HCEC 1CT (cell line): ENCODE measurements around the gene SLC25A41.

ENCODE experiments used
- DNase-seq: peaks from one replicate; pipeline ENCODE4 v3.0.0-alpha.2; 2017

Gene SLC25A41

DNA sequence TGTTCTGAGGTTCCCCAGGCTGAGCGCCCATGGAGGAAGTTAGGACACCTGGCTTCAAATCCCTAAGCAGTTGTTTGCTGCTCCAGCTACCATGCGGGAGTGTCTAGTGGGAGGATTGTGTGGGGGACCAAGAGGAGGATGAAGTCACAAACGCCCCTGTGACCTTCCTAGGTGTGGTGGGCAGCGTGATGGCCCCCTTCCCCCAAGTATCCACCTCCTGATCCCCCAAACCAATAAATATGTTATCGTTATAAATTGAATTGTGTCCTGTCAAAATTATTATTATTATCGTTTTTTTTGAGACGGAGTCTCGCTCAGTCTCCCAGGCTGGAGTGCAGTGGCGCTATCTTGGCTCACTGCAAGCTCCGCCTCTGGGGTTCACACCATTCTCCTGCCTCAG, at the start of gene SLC25A41:
Gene SLC25A41 (minus strand): TSS at position 101 of the 400 bp plus-strand sequence. CDS start 70 bp downstream, at position 31.
- DNase-seq, result no peak

DNA sequence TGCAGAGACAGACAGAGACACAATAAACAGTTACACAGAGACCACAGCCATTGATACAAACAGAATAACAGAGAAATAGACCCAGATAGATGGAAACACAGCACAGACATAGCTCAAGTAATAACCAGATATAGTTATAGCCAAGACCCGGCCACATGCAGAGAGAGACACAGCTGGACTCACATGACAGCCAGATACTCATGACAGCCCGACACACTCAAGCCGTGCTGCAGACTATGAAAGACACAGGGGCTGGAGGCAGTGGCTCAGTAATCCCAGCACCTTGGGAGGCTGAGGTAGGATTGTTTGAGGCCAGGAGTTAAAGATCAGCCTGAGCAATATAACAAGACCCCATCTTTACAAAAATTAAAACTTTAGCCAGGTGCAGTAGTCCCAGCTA, 49.7 kb upstream of the SLC25A41 start:
- no peak for DNase-seq

DNA sequence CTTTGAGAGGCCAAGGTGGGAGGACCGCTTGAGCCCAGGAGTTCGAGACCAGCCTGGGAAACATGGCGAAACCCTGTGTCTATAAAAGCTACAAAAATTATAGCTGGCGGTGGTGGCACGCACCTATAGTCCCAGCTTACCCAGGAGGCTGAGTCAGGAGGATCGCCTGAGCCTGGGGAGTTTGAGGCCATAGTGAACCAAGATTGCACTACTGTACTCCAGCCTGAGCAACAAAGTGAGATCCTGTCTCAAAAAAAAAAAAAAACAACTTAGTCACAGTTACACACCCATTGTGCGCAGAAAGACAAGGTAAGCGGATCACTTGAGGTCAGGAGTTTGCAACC, 48.8 kb upstream of the SLC25A41 start:
- no peak for DNase-seq

DNA sequence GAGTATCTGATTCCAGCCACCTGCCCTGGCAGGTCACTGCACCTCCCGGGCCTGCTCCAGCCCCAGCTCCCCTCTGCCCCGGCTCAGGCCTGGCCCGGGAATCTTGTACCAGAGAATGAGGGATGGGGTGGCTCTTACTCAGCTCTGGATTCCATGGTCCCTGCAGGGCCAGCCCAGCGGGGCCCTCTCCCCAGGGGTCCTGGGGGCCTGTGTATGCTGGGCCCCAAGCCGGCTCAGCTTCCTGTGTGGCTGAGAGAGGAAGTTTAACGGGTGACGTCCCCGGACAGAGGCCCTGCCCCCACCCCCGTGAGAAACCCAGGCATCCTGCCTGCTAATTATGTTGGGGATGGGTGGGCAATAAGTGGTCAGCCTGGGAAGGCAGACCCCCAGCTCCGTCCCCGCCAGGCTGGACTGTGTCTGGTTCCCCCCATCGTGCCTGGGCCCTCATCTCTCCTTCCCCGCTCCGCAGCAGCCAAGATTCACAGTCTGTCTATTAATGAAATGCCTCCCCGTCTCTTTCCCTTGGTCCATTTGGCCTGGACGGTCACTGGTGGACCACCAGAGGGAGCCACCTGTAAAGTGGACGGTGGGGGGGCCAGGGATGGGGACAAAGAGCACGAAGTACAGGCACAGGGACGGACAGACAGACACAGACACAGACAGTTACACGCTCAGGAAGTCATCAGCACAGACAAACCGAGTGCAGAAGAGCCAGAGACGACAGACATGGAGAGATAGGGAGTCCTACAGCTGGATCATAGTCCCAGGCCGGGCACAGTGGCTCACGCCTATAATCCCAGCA, 48.2 kb upstream of the SLC25A41 start, which contains the start of gene DENND1C:
Gene DENND1C (minus strand): TSS at position 247 of the 802 bp plus-strand sequence. CDS start 92 bp downstream, at position 155.
- no peak for DNase-seq

DNA sequence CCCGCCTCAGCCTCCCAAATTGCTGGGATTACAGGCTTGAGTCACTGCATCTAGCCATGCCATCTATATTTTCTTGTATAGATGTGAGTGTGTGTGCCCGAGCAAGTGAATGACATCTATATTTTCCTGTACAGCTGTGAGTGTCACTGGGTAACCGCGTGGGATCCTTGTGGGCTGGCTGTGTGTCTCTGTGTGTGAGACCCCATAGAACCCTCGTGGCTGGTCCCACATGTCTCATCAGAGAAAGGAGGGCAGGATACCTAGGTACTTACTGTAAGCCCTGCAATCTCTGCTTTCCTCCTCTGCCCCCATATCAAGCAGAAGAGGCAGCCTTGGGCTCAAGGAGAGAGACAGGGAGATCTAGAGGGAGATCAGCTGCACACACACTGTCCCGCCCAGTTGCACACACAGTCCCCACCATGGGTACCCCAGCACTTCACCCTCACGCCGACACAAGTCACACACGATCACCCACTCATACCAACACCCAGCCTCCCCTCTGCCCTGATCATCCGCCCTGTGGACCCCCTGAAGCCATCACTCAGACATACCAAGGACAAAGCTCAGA, 47.4 kb upstream of the SLC25A41 start:
- no peak for DNase-seq

DNA sequence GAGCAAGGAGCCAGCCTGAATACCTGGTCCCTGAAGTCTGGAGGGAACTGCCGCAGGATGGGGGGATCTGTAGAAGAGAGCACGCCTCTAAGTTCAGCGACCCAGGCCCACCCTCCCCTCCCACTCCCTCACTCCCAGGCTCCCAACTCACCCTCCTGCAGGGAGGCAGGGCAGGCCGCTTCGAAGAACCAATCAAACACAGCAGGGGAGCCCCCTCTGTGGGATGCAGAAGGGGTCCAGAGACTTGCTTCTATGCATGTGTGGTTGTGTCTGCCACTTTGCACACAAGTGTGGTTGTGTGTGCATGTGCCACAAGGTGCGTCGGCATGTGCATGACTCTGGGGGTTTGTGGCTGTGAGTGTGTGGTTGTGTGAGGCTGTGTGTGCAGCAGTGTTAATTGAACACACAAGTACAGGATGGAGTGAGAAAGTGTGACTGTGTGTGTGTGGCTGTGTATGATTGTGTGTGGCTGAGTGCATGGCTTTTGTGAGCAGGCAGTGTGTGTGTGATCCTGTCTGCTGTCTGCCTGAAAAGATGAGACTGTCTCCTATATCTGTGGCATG, 46.4 kb upstream of the SLC25A41 start:
- no peak for DNase-seq

DNA sequence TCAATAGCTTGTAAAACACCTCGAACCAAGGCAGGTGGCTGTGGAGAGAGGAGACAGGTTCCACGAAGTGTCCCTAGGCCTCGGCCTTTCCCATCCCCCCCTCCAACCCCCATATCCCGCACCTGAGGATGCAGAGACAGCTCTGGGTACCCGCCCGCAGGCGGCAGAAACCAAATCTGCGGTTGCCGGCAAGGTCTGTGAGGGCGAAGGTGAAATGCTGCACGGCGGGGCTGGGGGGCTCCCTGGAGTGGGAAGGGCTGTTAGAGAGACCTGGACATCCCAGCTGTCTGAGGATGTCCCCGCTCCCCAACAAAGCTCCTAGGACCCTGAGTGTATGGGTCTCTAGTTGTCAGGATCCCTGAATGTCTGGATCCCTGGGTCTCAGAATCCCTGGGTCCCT, 45.3 kb upstream of the SLC25A41 start:
- no peak for DNase-seq

DNA sequence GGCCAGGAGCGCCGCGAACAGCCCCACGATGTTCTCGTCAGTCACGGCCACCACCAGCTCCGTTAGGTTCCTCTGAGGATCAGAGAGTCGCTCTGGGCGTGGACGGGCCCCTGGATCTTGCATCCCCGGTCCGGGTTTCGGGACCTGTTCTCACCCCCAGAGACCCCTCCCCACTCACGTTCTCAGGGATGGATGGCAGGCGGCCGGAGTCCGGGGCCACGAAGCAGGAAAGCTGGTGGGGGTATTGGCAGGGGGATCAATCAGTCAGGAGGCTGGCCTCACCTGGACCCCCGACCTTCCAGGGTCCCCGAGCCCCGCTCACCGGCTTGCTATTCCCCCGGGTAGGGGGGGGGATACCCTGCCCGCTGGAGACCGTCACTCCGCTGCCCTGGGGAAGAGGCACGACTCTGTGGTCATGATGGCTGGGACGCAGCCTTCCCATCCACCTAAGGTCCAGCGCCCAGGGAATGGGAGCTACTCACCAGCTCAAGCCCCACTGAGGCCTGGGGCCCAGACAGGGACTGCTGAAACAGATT, 43.4 kb upstream of the SLC25A41 start:
- DNase-seq, result no peak

DNA sequence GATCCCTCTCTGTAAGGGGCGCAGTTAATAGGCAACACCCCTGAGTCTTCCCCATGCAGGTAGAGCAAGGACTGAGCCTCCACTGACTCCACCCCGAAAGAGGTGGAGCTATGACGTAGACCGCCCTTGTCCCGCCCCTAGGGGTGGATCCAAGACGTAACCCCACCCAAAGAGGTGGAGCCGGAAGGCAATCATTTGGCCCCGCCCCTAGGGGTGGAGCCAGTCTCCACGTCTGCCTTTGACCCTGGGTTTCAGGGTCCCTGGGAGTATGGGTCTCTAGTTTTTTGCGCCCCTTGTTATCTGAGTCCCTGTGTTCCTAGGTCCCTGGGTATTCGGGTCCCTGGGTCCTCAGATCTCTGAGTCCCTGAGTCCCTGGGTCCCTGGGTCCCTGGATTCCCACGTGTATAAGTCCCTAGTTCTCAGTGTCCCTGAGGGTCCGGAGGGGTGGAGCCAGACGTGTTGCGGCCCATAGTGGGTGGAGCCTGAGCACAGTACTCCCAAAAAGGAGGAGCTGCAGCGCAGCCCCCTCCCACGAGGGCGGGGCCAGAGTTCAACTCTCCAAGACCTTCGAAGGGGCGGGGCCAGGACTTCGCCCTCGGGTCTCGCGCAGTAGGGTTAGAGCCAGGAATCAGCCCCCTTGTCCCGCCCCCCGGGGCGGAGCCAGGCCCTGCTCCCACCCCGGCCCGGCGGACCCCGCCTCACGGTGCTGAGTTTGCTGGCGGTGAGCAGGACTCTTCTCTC, 42.8 kb upstream of the SLC25A41 start:
- DNase-seq, result peak; percentile 27

DNA sequence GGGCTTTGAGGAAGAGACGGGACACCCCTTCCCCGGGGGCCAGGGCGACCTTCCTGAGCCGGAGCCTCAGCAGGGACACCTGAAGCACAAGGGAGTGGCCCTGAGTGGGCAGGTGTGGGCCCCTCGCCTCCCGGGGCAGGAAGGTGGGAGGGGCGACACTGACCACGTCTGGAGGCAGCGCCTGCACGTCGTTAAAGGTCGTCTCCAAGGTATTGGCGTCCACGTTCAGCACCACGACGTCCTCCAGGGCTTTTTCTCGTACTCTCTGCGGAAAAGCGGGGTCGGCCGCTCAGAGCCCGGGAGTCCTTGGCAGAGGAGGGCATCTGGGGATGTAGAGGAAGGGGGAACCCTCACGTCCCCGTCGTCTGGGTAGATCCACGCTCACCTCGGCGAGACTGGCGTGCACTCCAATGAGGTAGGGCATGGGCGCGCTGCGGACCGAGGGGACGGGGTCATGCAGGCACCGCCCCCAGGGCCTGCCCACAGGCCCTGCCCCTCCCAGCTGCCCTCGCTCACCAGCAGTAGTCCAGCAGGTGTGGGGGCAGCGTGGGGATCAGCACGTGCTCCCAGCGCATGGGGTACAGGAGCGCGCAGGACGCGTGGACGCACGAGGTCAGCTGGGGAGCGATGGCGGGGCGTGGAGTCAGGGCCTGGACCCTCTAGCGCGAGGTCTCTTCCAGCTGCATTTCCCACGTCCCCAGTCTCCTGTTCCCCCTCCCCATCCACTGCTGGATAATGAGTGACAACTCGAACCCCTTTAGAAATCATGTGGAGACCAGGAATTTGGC, 42.0 kb upstream of the SLC25A41 start:
- DNase-seq, result no peak

DNA sequence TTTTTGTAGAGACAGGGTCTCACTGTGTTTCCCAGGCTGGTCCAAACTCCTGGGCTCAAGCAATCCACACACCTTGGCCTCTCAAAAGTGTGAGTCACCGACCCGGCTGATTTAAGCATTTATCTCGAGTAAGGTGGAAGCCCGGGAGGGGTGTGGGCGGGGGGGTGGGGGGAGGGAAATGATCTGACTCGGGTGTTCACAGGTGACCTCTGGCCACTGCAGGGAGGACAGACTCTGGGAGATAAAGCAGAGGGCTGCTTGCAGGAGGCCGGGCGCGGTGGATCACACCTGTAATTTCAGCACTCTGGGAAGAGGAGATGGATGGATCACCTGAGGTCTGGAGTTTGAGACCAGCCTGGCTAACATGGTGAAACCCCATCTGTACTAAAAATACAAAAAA, 40.1 kb upstream of the SLC25A41 start:
- DNase-seq, result no peak

DNA sequence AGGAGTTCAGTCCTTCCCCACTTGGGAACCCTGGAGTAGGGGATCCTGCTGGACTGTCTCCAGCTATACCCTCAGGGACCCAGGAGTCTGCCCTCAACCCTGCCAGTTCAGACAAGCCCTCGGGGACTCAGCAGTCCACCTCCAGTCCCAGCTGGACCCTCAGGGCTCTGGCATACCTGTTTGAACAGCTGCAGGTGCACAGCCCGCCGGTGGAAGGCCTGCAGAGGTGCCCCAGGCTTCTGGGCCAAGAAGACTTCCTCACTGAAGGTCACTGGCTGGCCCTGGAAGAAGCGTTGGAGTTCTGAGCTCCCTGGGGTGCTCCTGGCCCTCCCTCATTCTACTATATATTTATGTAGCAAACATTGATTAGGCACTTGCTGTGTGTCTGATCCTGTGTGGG, 39.1 kb upstream of the SLC25A41 start:
- no peak for DNase-seq

DNA sequence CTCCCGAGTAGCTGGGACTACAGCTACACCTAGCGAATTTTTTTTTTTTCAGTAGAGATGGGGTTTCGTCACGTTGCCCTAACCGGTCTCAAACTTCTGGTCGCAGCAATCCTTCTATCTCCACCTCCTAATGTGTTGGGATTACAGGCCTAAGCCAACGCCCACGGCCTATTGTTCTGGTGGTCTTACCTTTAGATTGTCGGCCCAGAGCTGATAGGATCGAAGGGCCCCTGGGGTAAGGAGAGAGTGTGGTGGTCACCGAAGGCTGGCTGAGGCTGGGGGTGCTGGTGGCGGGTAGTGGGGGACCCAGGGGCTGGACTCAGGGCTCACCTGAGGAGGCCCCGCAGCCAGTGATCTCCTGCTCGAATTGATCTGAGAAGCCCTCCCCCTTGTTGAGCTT, 37.5 kb upstream of the SLC25A41 start:
- DNase-seq, result no peak

DNA sequence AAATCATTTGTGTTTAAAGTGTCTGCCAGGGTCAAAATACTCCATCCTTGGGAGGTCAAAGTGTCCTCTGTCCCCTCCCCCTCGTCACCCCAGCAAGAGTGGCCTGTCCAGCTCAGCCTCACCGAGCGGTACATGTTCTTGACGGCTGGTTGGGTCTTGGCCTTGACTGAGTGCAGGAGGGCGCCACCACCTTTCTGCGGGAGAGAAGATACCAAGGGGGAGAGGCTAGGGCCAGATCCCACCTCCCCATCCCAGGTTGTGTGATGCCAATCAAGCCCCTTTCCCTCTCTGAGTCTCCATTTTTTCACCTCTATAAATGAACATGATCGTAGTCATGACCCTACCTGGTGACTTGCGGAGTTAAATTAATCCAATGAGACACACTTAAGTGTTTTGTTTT, 36.6 kb upstream of the SLC25A41 start:
- no peak for DNase-seq

DNA sequence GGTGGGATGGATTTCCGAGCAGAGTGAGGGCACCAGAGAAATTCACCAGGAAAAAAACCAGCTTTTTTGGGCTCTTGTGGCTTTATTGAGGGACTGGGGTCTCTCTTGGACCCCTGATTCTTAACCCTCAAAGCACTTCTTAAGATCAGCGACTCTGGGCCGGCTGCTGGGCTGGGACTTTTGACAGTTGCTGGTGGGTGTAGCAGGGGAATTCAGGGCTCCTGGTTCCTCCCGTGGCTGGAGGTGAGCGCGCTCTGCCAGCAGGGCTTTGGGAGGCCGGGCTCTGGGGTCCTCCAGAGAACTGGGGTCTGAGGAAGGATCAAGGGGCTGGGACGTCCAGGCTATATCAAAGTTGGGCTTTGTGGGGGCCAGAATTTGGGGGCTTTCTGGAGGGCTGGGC, 33.8 kb upstream of the SLC25A41 start:
- no peak for DNase-seq

DNA sequence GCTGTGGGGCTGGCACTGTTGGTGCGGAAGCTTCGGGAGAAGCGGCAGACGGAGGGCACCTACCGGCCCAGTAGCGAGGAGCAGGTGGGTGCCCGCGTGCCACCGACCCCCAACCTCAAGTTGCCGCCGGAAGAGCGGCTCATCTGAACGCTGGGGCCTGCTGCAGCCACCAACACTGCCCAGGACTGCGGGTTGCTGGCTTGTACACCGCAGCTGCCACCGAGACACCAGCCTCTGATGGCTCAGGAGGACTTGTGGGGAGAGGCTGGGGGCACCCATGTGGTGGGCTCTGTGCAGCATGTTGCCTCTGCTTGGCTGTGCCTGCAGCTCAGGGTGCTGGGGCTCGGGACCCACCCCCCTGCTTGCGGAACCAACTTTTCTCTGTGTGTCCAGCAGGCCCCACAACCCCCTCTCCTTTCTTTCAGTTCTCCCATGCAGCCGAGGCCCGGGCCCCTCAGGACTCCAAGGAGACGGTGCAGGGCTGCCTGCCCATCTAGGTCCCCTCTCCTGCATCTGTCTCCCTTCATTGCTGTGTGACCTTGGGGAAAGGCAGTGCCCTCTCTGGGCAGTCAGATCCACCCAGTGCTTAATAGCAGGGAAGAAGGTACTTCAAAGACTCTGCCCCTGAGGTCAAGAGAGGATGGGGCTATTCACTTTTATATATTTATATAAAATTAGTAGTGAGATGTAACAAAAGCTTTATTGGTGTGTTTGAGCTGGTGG, 33.1 kb upstream of the SLC25A41 start:
- no peak for DNase-seq

DNA sequence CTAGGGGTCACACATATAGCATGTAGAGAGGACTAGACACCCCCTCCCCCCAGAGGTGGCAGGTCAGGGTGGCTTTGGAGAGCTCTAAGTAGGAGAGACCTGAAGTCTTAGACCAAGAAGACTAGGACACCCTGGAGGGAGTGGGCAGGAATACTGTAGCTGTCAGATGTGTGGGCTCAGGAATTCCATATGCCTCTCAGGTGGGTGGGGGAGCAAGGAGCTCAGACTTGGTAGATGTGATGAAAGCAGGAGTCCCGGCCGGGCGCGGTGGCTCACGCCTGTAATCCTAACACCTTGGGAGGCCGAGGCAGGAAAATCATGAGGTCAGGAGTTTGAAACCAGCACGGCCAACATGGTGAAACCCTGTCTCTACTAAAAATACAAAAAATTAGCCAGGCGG, 32.1 kb upstream of the SLC25A41 start:
- DNase-seq, result no peak

DNA sequence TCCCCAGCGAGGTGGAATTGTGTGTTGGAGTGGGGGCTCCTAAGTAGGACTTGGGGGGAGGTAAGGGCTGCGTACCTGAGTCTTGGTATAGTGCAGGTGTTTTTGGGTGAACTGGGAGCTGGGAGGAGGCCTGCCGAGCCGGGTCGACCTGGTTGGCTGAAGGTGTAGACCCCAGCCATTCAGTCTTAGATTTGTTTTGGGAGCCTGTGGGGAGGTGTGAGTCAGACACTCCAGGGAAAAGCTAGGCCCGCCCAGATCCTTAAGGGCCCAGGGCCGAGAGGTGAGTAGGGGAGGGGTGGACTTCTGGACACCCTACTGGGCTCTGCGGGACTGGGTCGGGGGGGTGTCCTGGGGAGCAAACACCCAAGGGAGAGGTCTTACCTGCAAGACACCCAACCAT, 31.4 kb upstream of the SLC25A41 start:
- DNase-seq, result no peak

DNA sequence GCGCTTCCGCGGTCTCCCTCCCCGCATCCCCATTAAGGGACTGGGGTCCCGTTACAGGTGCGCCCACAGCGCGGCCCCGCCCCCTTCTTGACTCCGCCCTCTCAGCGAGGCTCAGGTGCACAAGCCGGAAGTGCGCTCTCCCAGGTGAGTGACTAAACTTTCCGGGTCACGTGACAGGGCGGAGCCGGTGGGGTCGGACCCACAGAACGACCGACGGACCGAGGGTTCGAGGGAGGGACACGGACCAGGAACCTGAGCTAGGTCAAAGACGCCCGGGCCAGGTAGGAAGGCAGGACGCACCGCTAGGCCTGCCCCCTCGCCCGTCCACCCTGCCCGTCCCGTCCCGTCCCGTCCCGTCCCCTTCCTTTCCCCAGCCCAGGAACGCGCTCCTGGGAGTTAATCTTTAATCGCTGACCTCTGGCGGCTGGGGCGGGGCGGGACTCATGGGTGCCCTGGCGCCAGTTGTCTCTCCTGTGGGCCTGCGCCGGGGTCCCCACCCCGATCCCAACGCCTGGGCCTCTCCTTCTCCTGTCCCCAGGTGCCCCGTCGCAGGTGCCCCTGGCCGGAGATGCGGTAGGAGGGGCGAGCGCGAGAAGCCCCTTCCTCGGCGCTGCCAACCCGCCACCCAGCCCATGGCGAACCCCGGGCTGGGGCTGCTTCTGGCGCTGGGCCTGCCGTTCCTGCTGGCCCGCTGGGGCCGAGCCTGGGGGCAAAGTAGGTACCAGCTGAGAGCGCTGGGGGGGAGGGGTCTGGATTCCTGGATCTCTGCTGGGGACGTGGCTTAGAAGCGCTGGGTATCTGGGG, 30.7 kb upstream of the SLC25A41 start, which contains the start of gene CRB3:
Gene CRB3 (plus strand): TSS at position 202 of the 804 bp plus-strand sequence. CDS start 431 bp downstream, at position 633.
- no peak for DNase-seq

DNA sequence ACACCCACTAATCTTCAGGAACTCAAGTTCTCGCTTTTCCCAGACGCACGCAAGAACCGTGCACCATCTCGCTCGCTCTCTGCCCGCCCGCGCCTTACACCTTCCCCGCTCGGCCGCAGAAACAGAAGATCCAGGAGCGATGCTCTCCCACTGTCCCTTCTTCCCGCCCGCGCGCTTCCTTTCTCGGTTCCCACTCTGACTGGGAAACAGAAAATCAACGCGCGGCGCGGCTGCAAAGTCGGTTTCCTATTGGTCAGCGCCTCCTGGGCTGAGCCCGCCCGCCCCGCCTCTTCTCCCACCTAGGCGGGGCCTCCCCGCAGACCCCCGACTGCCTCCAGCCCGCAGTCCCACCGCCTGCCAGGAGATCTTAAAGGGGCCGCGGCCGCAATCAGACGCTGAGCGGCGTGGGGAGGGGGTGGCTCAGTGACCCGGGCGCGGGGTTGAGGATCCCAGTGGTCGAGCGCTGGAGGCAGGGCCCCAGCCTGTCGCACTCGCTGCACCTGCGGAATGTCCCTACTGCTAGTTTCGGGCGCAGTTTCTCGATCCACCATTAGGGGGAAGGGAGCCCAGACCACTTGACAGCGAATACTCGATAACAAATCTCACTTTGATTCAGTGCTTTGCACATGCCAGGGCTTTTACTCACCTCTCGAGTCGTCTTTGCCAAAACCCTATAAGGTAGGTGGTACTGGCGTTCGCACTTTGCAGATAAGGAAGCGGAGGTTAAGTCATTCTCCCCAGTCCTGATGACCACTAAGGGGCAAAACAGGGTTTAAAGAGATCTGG, 26.7 kb upstream of the SLC25A41 start:
- peak; percentile 99 for DNase-seq
